ENCODE measurements around the gene SSBP3.
A peak's percentile ranks its signal among the peaks of the same experiment; 100 is the strongest.

The SSBP3 gene

DNA sequence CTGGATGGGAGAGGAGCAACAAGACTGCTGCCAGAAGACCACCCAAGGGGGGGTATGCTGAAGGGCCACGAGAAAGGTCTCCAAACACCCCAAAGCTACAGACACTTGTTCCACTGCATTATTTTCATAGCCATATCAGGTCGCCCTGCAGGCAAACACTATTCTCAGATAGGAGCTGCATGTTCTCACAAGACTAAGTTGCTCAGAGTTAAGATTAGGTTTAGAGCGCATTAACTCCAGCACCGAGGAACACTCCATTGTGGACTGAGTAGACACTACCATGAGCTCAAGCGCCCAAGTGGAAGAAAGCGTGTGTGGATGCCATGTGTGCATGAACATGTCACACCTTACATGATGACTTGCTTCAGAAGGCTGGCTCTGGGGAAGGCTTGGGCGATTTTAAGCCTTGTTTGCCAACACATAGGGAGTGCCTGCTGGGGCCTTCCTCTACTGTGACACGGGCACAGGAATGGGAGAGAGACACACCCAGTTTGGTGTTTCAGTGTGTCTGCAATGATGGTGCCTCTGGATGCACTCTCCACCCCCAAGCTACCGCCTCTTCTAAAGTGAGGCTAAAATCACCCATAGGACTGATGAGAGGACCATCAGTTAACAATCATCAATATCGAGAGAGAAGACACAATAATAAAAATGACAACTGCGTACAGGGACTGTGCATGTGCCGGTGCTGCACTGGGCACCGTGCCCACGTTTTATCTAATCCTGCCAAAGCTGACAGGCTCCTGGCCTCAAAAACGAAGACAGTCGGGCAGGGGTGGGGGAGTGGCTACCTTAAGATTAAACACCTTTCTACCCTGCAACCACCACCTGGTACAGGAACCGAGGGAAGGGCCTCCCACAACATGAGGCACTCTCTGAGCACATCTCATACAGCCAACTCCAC is 34.9 kb downstream of the SSBP3 start:
- DNase-seq (ENCODE audit: low spot score), result peak; percentile 23

GRCh38 chr1:54370287-54370989 is 35.8 kb downstream of the SSBP3 start:
- no peak for DNase-seq (ENCODE audit: low spot score)

DNA sequence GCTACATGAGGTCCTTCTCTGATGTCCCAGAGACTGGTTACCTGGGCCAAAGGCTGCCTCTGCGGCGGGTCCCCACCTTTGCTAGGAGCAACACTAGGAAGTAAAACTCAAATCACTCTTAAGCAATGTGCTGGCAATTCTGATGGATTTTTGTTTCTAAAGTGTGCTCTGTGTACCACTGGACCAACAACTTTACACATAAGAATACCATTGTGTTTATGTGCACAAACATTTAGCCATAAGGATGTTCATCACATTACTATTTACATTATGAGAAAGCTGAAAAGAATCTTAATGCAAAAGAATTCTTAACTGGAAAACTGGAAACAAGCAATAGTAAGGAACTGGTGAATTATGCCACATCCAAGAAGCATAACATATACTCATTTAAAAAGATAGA is 38.6 kb downstream of the SSBP3 start:
- no peak for DNase-seq (ENCODE audit: low spot score)

DNA sequence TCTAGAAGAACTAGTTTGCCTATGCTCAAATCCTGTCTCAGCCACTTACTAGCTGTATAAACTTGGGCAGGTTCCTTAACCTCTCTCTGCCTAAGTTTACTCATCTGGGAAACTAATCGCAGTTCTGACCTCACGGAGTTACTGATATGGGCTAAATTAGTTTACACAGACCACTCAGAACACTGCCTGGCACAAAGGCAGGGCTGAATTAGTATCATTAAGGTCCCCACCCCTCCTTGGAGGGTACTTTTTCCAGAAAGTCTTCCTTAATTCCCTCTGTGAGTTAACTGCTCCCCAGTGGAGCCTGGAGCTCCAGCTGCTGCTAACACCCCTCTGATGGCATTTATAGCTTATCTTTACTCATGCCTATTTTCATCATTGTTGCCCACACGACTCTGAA is 40.3 kb downstream of the SSBP3 start:
- no peak for DNase-seq (ENCODE audit: low spot score)

DNA sequence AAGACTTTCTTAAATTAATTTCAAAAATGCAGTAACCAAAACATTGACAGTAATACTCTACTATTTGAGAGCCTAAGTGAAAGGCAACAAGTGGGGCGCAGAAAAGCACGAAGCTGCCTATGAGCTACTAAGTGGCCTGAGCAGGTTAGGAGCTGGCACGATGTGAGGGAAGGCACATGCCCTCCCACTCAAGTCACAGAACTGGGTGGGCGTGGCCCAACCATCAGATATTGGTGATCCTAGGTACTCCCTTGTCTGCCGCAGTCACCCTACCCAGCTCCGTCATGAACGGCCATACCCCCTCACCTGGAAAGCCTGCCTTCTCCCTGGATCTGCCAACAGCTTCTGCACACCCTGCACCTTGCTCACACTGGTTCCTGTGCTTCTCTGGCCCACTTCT is 40.8 kb downstream of the SSBP3 start:
- DNase-seq (ENCODE audit: low spot score), result no peak

GRCh38 chr1:54364995-54365394 is 41.2 kb downstream of the SSBP3 start:
- DNase-seq (ENCODE audit: low spot score), result no peak

- no peak for DNase-seq (ENCODE audit: low spot score)
Measured at GRCh38 chr1:54364582-54364981, 41.6 kb downstream of the SSBP3 start.

DNA sequence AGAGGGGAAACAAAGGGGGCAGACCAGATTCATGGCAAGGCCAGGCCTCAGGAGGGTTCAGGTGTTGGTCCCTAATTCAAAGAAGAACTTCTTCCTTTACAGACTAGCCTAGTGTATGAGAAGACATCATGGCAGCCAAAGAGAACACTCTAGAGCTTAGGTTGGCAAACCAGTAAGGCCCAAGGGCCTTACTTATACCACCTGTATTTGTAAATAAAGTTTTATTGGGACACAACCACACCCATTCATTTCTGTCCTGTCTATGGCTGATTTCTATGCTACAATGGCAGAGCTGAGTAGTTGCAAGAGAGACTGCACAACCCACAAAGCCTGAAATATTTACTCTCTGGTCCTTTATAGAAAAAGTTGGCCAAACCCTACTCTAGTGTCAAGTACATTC is 42.3 kb downstream of the SSBP3 start:
- no peak for DNase-seq (ENCODE audit: low spot score)

DNA sequence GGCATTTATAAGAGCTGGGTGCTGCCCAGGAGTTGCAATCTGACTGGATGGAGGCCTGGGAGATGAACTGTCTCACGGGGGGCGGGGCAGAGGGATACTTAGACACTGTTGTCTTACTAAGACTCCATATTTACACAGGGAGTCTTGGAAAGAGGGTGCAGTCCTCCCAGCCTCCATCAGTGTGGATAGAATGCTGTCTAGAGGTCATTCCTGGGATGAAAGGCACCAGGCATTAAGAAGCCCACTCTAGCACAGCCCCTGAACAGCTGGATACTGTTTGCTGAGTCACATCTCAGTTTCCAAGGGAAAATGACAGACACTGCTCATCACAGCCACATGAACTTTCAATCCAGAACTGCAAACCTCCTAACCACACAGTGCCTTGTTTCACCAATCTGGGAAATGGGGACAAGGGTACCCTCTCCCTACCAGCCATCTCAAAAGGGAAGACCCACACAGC is 43.3 kb downstream of the SSBP3 start:
- DNase-seq (ENCODE audit: low spot score), result no peak

DNA sequence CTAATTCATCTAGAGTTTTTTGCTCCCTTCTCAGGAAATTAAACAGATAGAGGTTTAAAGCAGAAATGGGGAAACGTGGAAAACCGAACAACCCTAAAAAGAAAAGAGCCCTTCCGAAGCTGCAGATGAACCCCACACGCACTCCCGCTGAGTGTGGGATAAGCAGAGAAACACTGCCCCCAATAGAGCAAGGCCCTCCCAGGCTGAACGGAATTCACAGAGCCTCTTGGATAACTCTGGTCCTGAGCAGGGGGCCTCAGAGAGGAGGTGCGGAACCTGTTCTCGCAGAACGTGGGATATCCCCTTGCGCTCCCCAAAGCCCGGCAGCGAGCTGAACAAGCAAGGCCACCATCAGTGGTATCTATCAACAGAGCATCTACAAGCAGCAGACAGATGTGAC is 44.9 kb downstream of the SSBP3 start:
- DNase-seq (ENCODE audit: low spot score), result no peak

DNA sequence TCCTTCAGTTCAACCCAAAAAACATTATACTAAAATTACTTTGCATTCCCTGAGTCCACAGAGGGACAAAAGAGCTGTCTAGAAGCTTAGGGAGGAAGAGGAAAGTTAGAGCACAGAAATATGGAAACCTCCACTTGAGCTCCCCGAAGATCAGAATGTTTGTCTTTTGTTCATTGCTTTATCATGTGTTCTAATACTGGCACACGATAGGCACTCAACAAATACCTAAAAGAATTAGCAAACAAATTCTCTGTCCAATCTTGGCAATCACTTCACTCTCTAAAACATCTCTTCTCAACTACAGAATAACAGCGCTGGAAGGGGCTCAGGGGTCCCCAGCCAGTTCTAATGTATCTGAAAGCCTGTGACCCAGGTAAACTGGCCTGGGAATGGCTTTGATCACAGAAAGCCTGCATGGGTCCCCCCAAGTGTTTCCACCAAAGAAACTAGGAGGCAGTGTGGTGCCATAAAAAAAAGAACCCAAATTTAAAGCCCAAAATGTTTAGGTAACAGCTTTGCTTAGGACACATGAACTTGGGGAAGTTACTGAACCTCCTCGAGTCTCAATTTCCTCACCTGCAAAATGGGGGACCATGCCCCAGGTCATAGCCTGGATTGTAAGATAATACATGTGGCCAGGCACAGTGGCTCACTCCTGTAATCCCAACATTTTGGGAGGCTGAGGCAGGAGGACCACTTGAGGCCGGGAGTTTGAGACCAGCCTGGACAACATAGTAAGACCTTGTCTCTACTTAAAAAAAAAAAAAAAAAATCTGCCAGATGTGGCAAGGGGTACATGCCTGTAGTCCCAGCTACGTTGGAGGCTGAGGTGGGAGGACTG is 45.8 kb downstream of the SSBP3 start:
- DNase-seq (ENCODE audit: low spot score), result no peak

- DNase-seq (ENCODE audit: low spot score), result no peak
Measured at GRCh38 chr1:54359393-54360162, 46.6 kb downstream of the SSBP3 start.

GRCh38 chr1:54358503-54359168 is 47.6 kb downstream of the SSBP3 start:
- no peak for DNase-seq (ENCODE audit: low spot score)

DNA sequence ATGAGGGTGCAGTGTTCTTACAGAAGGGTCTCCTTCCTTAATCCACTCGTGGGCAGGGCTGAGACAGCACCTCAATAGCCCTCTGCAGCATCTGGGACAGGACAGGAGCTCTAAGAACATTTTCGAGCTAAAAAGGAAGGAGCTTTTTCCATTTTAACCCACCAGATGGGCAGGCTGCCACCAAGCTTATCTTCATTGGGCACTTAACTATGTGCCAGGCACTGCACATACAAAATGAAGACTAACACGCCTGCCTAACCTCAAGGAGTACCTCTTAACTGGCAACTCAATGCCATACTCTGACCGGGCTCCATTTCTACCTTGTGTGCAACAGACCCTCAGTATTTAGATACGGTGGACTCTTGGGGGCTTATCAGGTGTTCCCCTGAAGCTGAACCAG is 48.2 kb downstream of the SSBP3 start:
- DNase-seq (ENCODE audit: low spot score), result no peak

DNA sequence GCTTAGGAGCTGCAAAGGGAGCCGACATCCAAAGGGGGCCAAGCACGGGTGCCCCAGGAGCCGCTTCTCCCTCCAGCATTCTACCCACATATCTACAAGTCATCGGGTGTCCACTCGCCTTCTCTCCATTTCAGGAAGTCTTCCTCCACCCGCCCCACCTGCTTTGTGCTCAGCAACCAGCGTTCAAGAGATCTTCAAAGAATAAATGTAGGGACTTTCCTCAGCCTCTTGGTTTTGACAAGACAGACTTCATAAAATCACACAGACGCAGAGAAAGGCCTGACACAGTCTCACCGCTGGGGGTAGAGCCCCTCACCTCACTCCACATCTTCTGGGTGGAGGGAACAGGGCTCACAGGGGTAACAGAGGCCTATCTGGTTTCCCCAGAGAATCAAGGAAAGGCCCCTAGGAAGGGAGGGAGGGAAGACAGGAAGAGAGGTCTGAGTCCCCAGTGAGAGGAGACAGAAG is 49.5 kb downstream of the SSBP3 start:
- no peak for DNase-seq (ENCODE audit: low spot score)

- no peak for DNase-seq (ENCODE audit: low spot score)
Measured at GRCh38 chr1:54355931-54356679, 50.1 kb downstream of the SSBP3 start.

DNA sequence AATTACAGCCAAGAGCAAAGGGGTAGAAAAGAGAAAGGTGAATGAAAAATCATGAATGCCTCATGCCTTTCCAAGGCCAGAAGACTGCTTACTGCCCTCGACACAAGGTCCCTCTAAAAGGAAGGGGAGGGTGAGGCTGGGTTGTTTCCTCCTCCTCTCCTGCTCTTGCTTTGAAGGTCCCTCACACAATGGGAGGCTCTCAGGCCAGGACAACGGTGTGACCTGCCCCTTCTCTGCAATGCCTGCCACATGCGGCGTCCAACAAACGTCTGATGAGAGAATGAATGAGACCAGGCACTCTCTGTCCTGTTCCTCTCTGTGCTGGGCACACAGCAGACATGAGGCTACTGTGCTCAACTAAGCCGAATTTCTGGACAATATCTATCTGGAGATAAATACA is 51.3 kb downstream of the SSBP3 start:
- no peak for DNase-seq (ENCODE audit: low spot score)

DNA sequence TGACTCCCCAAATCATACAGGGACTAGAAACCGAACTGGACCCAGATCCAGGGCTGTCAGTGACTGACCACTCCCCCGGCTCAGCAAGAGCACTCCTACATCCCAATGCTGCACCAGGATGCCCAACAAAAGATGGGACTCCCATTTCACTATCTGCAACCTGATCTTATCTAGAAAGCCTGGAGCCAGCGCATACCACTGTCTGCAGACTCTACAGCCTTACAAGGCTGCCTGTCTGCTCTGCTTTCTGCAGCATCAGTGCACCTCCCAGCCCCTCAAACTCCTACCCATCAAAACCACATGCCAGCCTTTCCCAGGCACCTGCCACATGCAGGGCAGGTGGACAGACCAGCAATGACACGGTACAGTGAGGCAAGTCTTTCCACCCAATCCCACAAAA is 52.2 kb downstream of the SSBP3 start:
- no peak for DNase-seq (ENCODE audit: low spot score)

GRCh38 chr1:54352755-54353154 is 53.4 kb downstream of the SSBP3 start:
- no peak for DNase-seq (ENCODE audit: low spot score)

DNA sequence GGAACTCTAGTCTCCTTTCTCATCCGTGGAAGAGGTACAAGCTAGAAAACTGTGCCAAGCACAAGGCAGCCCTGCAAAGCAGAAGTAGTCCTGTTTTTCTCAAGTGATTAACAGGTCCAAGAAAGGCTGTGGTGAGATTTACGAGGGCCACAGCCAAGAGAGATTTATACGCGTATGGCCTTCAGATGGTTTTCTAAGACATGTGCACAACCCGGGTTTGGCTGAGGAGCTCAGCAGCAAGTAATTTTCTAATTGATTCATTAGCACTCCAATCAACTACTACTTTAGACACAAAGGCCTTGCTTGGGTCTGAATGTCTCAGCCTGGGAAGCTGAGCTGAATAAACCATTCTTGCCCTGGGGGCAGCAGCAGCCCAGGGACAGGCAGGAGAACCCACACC is 55.8 kb downstream of the SSBP3 start:
- DNase-seq (ENCODE audit: low spot score), result no peak

All from SW480 (cell line).